CD4-positive, alpha-beta T cell treated with Interleukin-15 for 1 hour (primary cell): ENCODE measurements around the gene KLF16.
A peak's percentile ranks its signal among the peaks of the same experiment; 100 is the strongest.

Experiments used
- DNase-seq: peaks from one replicate; pipeline ENCODE4 v3.0.0-alpha.2; 2020

KLF16 gene

GRCh38 chr19:1866693-1867348, 3.4 kb upstream of the KLF16 start:
- no peak for DNase-seq

DNA sequence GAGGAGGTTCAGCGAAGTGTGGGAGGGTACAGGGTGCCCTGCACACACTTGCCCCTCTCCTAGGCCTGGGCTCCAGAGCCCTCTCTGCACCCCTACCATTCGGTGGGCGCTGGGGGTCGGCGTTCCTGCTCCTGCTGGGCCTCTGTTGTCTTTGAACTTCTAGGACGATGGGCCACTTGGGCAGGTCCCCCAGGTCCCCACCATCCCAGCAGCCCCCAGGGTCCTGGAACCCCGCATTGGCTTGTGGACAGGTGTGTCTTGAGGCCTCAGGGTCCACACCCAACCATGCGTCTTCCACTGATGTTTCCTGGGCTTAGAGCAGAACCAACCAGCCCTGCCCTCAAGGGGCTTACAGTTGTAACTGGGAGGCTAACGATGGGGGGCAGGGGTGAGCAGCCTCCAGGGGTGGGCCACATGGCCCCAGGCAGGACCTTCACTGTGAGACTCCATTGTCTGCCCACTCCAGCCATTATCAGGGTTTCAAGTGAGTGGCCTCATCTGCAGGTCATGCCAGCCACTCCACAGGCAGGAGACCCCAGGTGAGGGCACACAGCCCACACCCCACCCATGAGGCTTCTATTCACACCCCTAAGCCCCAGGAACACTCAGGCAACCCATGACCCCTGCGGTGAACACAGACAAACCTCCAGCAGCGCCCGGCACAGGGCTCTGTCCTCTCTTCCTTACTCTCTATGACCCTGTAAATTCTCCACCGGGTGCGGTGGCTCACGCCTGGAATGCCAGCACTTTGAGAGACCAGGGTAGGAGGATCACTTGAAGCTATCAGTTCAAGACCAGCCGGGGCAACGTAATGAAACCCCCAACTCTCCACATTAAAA, 2.0 kb upstream of the KLF16 start:
- DNase-seq = no peak

DNA sequence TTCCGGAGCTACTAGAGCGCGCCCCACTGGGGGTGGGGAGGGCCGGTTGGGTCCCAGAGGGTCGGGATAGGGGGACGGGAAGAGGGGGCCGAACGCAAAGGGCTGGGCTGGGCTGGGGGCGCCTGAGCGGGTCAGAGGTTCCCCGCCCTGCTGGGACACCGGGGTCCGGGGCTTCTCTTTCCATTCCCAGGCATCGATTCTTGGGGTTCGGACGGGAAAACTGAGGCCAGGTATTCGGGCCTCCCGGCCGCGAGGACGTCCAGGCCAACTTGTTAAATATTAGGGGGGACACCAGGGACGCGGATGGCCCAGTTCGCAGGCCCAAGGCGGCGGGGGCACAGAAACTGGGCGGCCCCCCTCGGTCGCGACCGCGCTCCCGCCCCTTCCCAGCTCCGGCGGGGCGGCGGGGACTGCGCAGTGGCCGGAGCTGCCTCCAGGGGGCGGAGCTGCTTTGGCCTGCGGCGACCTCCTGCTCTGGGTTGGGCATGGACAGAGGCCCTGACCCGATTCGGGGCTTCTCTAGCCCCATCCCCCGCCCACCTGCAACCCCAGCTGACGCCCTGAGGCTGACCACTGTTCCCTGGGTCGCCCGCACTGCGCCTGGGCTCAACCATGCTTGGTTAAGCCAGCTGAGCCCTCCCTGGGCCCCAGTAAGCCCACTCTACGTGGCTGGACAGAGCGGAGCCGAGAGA, 1.2 kb upstream of the KLF16 start:
- peak; percentile 71 for DNase-seq

DNA sequence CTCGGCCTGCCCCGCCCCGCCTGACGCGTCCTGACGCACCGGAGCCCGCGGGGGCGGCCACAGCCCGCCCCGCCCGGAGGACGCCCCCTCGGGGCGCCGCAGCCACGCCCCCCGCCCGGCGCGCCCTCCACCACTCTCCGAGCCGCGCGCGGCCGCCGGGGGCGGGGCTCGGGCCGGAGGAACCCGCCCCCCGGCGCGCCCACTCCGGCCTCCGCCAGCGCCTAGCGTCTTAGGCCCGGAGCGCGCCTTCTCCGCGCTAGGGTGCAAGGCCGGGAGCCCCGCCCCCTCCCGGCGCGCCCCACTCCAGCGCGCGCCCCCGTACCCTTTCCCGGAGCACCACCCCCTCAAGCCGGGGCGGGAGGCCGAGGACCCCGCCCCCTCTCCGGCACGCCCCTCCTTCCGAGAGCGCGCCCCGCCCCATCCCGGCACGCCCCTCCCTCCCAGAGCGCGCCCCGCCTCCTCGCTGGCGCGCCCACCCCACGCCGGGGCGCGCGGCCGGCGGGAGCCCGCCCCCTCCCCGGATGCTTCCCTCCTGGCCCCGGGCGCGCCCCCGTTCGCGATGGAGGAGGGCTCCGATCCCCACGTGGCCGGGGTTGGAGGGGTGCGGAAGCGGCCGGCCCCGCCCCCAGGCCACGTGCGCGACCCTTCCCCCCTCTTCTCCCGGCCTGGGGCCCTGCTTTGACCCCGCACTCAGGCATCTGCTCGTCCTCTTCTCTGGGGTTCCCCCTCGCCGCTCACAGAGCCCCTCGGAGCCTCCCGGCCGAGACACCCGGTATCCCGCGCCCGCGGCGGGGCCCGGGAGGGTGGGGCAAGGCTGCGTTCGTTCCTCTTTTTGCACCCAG, 480 bp upstream of the KLF16 start:
- peak; percentile 91 for DNase-seq

DNA sequence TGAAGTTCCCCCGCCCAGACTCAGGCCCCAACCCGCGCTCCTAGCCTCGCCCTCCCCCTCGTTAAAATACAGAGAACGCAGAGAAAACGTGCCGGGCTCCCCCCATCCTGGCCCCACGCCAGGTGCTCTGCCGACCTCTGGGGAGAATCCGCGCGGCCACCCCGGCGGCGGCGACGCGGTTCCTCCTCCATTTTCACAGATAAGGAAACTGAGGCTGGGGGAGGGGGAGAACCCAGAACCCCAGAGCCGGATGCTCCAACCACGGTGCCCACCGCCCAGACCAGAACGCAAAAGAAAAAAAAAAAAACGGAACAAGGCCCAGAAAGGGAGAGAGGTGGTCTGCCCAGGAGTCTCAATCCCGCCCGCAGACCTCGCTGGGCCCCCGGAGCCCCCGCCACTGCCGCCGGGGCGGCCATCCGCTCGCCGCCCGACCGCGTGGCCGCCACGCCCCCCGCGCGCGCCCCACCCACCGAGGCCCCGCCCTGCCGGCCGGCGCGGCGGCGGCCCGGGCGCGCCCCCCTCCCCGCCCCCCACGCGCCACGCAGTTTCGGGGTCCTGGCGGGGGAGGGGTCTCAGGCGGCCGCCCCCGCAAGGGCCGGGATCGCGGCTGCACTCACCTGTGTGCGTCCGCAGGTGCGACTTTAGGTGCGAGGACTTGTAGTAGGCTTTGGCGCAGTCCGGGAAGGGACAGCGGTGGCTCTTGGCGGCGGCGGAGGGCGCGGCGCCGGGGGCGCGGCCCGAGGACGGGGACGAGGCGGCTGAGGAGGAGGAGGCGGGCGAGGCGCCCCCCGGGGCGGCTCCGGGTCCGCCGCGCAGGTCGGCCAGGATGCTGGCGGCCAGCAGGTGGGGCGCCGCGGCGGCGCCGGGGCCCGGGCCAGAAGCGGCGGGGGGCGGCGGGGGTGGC, 703 bp downstream of the KLF16 start:
- DNase-seq = peak; percentile 50

DNA sequence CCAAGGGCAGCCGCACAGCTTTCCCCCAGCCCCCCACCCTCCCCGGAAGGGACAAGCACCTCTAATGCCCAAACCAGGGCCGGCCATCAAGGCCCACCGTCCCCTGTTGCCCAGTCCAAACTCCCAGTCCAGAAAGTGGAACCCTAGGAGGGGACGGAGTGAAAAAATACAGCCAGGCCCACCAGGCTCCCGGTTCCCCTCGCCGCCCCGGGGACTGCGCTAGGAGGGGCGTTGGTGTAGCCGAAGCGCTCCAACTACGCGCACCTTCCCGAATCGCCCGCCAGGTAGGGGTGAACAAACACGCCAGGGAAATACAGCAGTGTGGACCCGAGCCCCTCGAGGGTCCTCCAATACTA, 1.3 kb downstream of the KLF16 start:
- no peak for DNase-seq

- no peak for DNase-seq
Observed at GRCh38 chr19:1861599-1862031, 1.8 kb downstream of the KLF16 start.

GRCh38 chr19:1860821-1861598, 2.4 kb downstream of the KLF16 start:
- no peak for DNase-seq

GRCh38 chr19:1860042-1860775, 3.2 kb downstream of the KLF16 start:
- peak; percentile 79 for DNase-seq

GRCh38 chr19:1859331-1859781, 4.0 kb downstream of the KLF16 start:
- DNase-seq = no peak

DNA sequence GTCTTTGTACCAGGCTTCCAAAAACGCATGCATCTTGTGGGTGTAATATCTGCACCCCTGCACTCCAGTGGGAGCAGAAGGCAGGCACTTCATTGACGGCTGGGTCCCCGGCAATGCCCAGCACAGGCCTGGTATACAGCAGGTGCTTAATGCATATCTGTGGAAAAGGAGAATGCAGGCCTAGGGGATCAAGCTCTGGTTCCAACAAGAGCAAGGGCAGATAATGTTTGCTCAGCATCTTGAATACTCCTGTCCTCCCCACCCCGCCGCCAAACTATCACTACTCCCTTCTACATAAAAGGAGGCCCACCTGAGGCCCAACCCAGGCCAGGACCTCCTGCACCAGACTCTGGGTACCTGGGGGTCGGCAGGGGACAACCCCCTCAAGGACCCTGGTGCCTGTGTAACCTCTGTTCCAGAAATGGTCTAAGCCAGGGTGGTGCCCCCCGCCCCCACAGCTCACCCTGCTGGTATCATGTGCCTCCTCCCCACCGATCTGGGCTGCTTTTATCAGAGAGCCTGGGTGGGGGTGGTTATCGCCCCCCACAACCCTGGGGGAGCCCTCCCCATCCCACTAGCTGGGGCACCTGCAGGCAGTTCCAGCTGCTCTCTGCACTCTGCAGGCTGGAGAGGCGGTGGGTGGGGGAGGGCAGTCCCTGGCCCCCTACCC, 4.8 kb downstream of the KLF16 start:
- no peak for DNase-seq

DNA sequence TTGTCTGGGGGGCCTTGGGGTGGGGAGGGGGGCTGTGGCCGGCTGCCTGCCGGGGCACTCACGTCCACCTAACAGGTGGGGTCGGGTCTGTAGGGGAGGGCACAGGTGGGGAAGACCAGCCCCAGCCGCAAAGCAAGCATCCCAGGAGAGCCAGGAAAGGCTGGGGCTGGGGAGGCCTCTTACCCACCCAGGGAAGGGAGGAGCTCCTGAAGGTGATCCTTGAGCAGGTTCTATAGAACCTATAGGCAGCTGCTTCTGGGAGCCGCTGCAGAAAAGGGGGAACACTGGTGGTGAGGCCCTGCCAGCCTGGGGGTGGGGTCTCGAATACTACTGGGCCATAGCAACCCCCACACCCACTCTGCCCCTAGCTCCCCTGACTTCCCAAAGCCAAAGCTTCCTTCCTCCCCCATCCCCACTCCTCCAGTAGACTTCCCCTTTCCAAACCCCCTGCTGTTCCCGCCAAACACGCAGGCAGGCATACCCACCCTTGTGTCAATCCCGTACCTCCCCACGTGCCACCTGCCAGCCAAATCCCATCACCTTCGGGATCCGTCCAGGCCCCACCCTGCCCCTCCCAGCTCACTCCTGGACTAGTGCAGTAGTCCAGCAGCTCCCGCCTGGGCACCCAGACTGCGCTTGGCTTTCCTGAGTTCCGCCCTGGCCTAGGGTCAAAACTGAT, 5.6 kb downstream of the KLF16 start:
- no peak for DNase-seq

GRCh38 chr19:1856698-1857603, 6.4 kb downstream of the KLF16 start:
- peak; percentile 80 for DNase-seq

DNA sequence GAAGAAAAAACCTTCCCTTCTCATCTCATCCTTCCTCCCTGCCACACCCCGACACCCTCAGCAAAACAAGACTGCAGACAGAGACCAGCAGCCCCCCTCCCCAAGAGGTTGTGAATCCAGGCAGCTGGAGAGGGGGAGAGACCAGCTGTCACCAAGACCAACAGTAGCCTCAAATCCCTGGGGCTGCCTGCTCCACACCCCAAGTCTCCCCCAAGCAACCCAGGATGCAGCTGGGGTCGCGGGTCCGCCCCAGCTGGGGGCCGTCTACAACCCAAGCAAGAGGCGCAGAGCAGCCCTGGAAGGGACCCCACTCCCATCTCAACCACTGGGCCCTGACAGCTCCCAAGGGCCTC, 7.1 kb downstream of the KLF16 start:
- no peak for DNase-seq

- no peak for DNase-seq
Observed at GRCh38 chr19:1855828-1856255, 7.5 kb downstream of the KLF16 start.

DNA sequence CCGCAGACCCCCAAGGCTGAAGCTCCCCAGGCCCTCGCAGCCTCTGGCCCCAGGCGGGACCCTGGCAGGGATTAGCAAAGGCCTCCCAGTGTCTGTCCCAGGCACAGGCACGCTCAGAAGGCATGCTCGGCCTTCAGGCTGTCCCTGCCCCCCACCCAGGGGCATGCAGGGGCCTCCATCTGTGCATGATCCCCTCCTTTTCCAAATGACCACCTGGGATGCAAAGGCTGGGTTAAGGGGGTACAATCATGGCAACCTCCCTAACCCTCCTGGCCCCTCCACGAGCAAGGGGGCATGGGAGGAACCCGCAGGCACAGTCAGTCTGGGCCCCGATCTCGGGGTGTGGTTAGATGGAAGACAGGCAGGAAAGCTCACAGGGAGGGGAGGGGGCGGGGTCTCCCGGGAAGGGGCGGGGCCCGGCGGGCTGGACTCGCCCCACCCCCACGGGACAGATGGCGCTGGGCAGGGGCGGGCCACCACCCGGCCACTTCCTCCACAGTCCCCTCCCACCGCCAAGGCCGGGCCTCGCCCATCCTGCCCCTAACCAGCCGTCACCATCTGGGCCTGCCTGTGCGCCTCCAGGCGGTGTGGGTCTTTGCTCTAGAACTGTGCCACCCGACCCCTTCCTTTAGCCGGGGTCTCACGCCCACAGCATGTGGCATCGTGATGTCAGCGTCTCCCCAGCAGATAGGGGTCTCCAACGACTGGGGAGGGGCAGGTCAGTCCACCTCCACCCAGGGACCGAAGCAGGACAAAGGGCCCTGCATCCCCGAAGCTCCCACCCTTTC, 8.1 kb downstream of the KLF16 start:
- DNase-seq = peak; percentile 91

- DNase-seq = no peak
Observed at GRCh38 chr19:1854542-1855039, 8.8 kb downstream of the KLF16 start.
